Mesenchymal stem cell (in vitro differentiated cells and primary cell): ENCODE measurements around the gene CACNA2D2.
A peak's percentile ranks its signal among the peaks of the same experiment; 100 is the strongest.

Experiments used
- DNase-seq: peaks from one replicate; pipeline ENCODE4 v3.0.0-alpha.2; 2013
- H2AFZ ChIP-seq: one replicate; pipeline ENCODE4 v1.6.1; 2013; ENCODE audit warnings: low read depth, mild to moderate bottlenecking, control low read depth, inconsistent platforms, low read length, moderate library complexity
- H2AK5ac ChIP-seq: 2 replicates; pipeline ENCODE4 v1.6.1; 2013; ENCODE audit warnings: low read length, moderate library complexity, mild to moderate bottlenecking, inconsistent platforms; ENCODE audit not compliant: severe bottlenecking
- H2BK120ac ChIP-seq: one replicate; pipeline ENCODE4 v1.6.1; 2013; ENCODE audit warnings: low read depth, mild to moderate bottlenecking, inconsistent platforms, low read length, moderate library complexity
- H2BK12ac ChIP-seq, 2 experiments: one replicate each; pipeline ENCODE4 v1.6.1; 2013; ENCODE audit warnings: inconsistent platforms in 2 of 2, low read length in 2 of 2, mild to moderate bottlenecking in 2 of 2, moderate library complexity in 2 of 2, control low read depth in 1 of 2
- H2BK15ac ChIP-seq: one replicate; pipeline ENCODE4 v1.6.1; 2013; ENCODE audit warnings: mild to moderate bottlenecking, low read depth, inconsistent platforms; ENCODE audit not compliant: poor library complexity, severe bottlenecking
- H2BK5ac ChIP-seq: 2 replicates; pipeline ENCODE4 v1.6.1; 2013; ENCODE audit warnings: low read depth, mild to moderate bottlenecking, low read length, control low read depth, inconsistent platforms; ENCODE audit not compliant: poor library complexity, severe bottlenecking
- H3K14ac ChIP-seq, 2 experiments: one replicate each; pipeline ENCODE4 v1.6.1; 2013; ENCODE audit warnings: inconsistent platforms in 2 of 2, low read length in 2 of 2, control low read depth in 1 of 2, mild to moderate bottlenecking in 1 of 2, moderate library complexity in 1 of 2
- H3K18ac ChIP-seq, 2 experiments: one replicate each; pipeline ENCODE4 v1.6.1; 2013; ENCODE audit warnings: inconsistent platforms in 2 of 2, low read length in 2 of 2, control low read depth in 1 of 2, low read depth in 1 of 2, mild to moderate bottlenecking in 1 of 2
- H3K23ac ChIP-seq, 2 experiments: one replicate each; pipeline ENCODE4 v1.6.1; 2013; ENCODE audit warnings: inconsistent platforms in 2 of 2, low read length in 2 of 2, mild to moderate bottlenecking in 2 of 2, moderate library complexity in 2 of 2, control low read depth in 1 of 2
- H3K27ac ChIP-seq: 2 replicates; pipeline ENCODE4 v1.5.1; 2013; ENCODE audit warnings: mild to moderate bottlenecking, moderate library complexity, low read length, control low read depth, inconsistent platforms; ENCODE audit not compliant: poor library complexity, severe bottlenecking
- H3K27me3 ChIP-seq, 2 experiments: 2 replicates each; pipeline versions ENCODE4 v1.6.1 to v1.7.0; 2013; ENCODE audit warnings: low read length in 2 of 2, mild to moderate bottlenecking in 2 of 2, moderate library complexity in 2 of 2, control low read depth in 1 of 2, inconsistent platforms in 1 of 2; ENCODE audit not compliant: control insufficient read depth in 1 of 2, insufficient read depth in 1 of 2
- H3K36me3 ChIP-seq, 2 experiments: 2 replicates each; pipeline versions ENCODE4 v1.6.1 to v1.7.0; 2013; ENCODE audit warnings: low read length in 2 of 2, control low read depth in 1 of 2, inconsistent platforms in 1 of 2, low read depth in 1 of 2, mild to moderate bottlenecking in 1 of 2; ENCODE audit not compliant: insufficient read depth in 2 of 2, control insufficient read depth in 1 of 2
- H3K4ac ChIP-seq, 2 experiments: one replicate each; pipeline ENCODE4 v1.6.1; 2013; ENCODE audit warnings: inconsistent platforms in 2 of 2, low read length in 2 of 2, mild to moderate bottlenecking in 2 of 2, moderate library complexity in 2 of 2, control low read depth in 1 of 2, low read depth in 1 of 2
- H3K4me1 ChIP-seq: 2 replicates; pipeline ENCODE4 v1.6.1; 2013; ENCODE audit warnings: low read depth, low read length, control low read depth; ENCODE audit not compliant: control insufficient read depth, insufficient read depth
- H3K4me2 ChIP-seq: 2 replicates; pipeline ENCODE4 v1.6.1; 2013; ENCODE audit warnings: low read length, mild to moderate bottlenecking, inconsistent platforms; ENCODE audit not compliant: poor library complexity, severe bottlenecking
- H3K4me3 ChIP-seq, 2 experiments: 2 replicates each; pipeline versions ENCODE4 v1.5.1 to v1.7.0; 2013; ENCODE audit warnings: low read length in 2 of 2, mild to moderate bottlenecking in 2 of 2, control low read depth in 1 of 2, low read depth in 1 of 2; ENCODE audit not compliant: insufficient read depth in 1 of 2
- H3K79me1 ChIP-seq: replicated peaks from 2 replicates; pipeline ENCODE4 v1.6.1; 2013; ENCODE audit warnings: mild to moderate bottlenecking, control low read depth, low read length, inconsistent platforms; ENCODE audit not compliant: poor library complexity, severe bottlenecking
- H3K9ac ChIP-seq: 2 replicates; pipeline ENCODE4 v1.7.0; 2013; ENCODE audit warnings: mild to moderate bottlenecking, low read length, moderate library complexity
- H3K9me3 ChIP-seq: 2 replicates; pipeline ENCODE4 v1.7.0; 2013; ENCODE audit warnings: mild to moderate bottlenecking, low read length; ENCODE audit not compliant: control insufficient read depth
- H4K8ac ChIP-seq: one replicate; pipeline ENCODE4 v1.6.1; 2013; ENCODE audit warnings: inconsistent platforms, mild to moderate bottlenecking, low read length, moderate library complexity
- H4K91ac ChIP-seq: one replicate; pipeline ENCODE4 v1.6.1; 2013; ENCODE audit warnings: mild to moderate bottlenecking, low read length, inconsistent platforms
- WGBS: methylation state at CpG from one replicate; pipeline ENCODE4 v1.1.7; 2013; ENCODE audit warnings: mixed read lengths; 5-methylcytosine and 5-hydroxymethylcytosine counted together

CACNA2D2 gene

DNA sequence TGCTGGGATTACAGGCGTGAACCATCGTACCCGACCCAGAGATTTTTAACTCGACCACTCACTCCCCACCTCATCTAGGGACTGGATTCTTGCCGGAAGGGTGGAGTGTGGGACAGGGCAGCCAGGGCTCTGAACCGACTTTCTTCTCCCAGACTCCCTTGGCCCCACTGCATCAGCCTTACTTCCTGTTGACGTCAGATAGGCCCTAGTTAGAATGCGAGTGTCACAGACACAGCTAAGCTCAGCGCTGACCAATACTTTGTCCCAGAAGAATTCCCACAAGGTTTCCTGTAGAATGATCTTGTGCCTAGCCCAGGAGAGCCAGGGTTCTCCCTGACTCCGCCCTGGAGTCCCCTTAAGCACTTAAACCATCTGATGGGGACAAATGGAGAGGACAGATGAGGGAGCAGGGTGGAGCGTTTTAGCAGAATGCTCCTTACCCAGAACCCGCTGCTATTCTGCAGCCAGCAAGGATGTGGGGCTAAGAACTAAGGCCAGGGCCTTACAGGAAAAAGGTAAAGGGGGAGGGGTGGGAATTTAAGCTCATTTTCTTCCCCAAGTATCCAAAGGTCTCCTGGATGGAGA is 169.6 kb downstream of the CACNA2D2 start:
- no peak overlapping the region for H3K14ac ChIP-seq
- no peak overlapping the region for H2BK120ac ChIP-seq
- peaks cover 24% of the 10 kb centered on the region for H3K79me1 ChIP-seq
- no peak overlapping the region for H2BK15ac ChIP-seq
- H3K18ac ChIP-seq: no peak overlapping the region
- H4K8ac ChIP-seq: peak overlapping the region; percentile 29
- peak overlapping the region in 1 of 2 experiments; percentile 8 for H3K4ac ChIP-seq
- H3K23ac ChIP-seq: no peak overlapping the region
- peaks cover 33 to 41% of the 10 kb centered on the region in 2 experiments for H3K36me3 ChIP-seq
- DNase-seq: peak; percentile 86
- H3K4me3 ChIP-seq: peak overlapping the region in 1 of 2 experiments; percentile 40
- no peak overlapping the region for H4K91ac ChIP-seq
- peak overlapping the region; percentile 97 for H3K9ac ChIP-seq
- H3K27me3 ChIP-seq: no peaks in the 10 kb centered on the region
- H3K4me2 ChIP-seq: no peak overlapping the region
- 71% methylated on average over 12 of the region's 12 CpGs for WGBS
- H2BK5ac ChIP-seq: no peak overlapping the region
- no peak overlapping the region for H3K27ac ChIP-seq
- no peak overlapping the region for H2BK12ac ChIP-seq
- no peaks in the 10 kb centered on the region for H3K9me3 ChIP-seq
- H3K4me1 ChIP-seq: peaks cover 26% of the 10 kb centered on the region
- no peak overlapping the region for H2AFZ ChIP-seq
- H2AK5ac ChIP-seq: no peak overlapping the region

DNA sequence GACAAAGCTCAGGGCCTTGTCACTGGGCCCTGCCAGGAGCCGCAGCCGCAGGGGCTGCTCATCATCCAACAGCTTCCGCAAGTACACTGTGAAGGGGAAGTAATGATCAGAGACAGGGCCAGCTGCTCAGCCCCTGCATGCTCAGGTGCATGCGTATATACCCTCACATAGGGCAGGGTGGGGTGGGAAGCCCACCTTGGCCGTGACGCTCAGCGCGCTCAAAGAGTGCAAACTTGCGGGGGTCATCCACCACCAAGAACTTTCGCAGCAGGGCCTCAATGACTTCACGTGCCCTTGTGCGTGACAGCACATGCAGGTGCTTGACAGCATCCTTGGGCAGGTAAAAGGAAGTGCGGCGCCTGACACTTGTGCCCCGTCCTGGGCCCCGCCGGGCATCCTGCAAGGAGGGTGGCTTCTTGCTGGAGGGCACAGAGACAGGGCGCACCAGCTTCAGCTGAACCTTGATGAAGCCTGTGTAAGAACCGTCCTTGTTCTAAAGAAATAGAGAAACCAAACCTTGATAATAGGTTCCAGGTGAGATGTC is 172.0 kb downstream of the CACNA2D2 start:
- H4K8ac ChIP-seq: no peak overlapping the region
- H3K27me3 ChIP-seq: no peaks in the 10 kb centered on the region
- no peak overlapping the region for H2BK120ac ChIP-seq
- no peak for DNase-seq
- no peak overlapping the region for H3K4ac ChIP-seq
- no peak overlapping the region for H3K4me3 ChIP-seq
- 96% methylated on average over 19 of the region's 19 CpGs for WGBS
- H2BK15ac ChIP-seq: no peak overlapping the region
- no peak overlapping the region for H2BK5ac ChIP-seq
- no peak overlapping the region for H3K27ac ChIP-seq
- peak overlapping the region; percentile 21 for H4K91ac ChIP-seq
- H3K9me3 ChIP-seq: no peaks in the 10 kb centered on the region
- H2AK5ac ChIP-seq: no peak overlapping the region
- H3K4me2 ChIP-seq: no peak overlapping the region
- H2BK12ac ChIP-seq: no peak overlapping the region
- no peak overlapping the region for H2AFZ ChIP-seq
- H3K9ac ChIP-seq: no peak overlapping the region
- no peak overlapping the region for H3K14ac ChIP-seq
- no peak overlapping the region for H3K18ac ChIP-seq
- no peak overlapping the region for H3K23ac ChIP-seq
- H3K79me1 ChIP-seq: peaks cover 24% of the 10 kb centered on the region
- H3K4me1 ChIP-seq: peaks cover 26% of the 10 kb centered on the region
- peaks cover 33 to 44% of the 10 kb centered on the region in 2 experiments for H3K36me3 ChIP-seq

DNA sequence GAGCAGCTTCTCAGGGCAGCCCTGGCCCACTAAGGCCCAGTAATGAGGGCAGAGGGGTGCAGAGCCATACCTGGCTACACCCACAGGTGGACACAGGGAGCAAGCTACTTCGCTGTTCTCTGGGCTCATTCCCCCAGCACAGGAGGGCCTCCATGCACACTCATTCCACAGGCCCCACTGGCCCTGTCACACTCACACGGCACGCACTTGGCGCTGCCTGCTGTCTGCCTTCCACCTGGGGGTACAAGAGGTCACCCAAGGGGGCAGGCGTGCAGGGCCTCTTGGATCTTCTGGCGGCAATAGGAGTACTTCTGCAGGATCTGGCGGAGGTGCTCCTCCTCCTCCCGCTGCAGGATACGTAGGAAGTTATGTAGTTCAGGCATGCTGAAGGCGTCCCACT is 173.1 kb downstream of the CACNA2D2 start:
- Histone ChIP-seq H2AK5ac (no peak overlapping the region), H2BK120ac (no peak overlapping the region), H3K4me2 (no peak overlapping the region), H3K27me3 (no peaks in the 10 kb centered on the region), H3K79me1 (peaks cover 26% of the 10 kb centered on the region), H2BK12ac (no peak overlapping the region), H4K8ac (no peak overlapping the region), H4K91ac (no peak overlapping the region), H3K4me1 (peaks cover 19% of the 10 kb centered on the region), H2AFZ (no peak overlapping the region), H3K18ac (no peak overlapping the region), H3K36me3 (peaks cover 43 to 55% of the 10 kb centered on the region in 2 experiments), H2BK5ac (no peak overlapping the region), H3K4ac (no peak overlapping the region), H3K27ac (no peak overlapping the region), H3K14ac (no peak overlapping the region), H3K9ac (no peak overlapping the region), H3K23ac (no peak overlapping the region), H2BK15ac (no peak overlapping the region), H3K9me3 (no peaks in the 10 kb centered on the region), H3K4me3 (no peak overlapping the region)
- WGBS: 98% methylated on average over 10 of the region's 10 CpGs
- no peak for DNase-seq

GRCh38 chr3:50327943-50328691 is 175.3 kb downstream of the CACNA2D2 start, which contains the start of gene TUSC2:
Gene TUSC2 (minus strand): TSS chr3:50328223. CDS start chr3:50328099, 124 bp downstream.
- Histone ChIP-seq H3K36me3 (peaks cover 50 to 63% of the 10 kb centered on the region in 2 experiments), H4K8ac (peak within 1 kb of the TSS; percentile 64)
- DNase-seq: peak; percentile 97

More at GRCh38 chr3:50327943-50328691, 175.3 kb downstream of the CACNA2D2 start, which contains the start of gene TUSC2:
- no peak within 1 kb of the TSS for H2BK5ac ChIP-seq
- H3K23ac ChIP-seq: no peak within 1 kb of the TSS
- H3K4me2 ChIP-seq: peak within 1 kb of the TSS; percentile 82
- H2BK120ac ChIP-seq: no peak within 1 kb of the TSS
- peaks cover 13% of the 10 kb centered on the region for H3K4me1 ChIP-seq
- H3K14ac ChIP-seq: peak within 1 kb of the TSS in 1 of 2 experiments; percentile 71
- H3K79me1 ChIP-seq: peaks cover 32% of the 10 kb centered on the region
- 6% methylated on average over 55 of the region's 55 CpGs for WGBS
- H2AFZ ChIP-seq: peak within 1 kb of the TSS; percentile 55
- peak within 1 kb of the TSS; percentile 38 to 70 for H3K4ac ChIP-seq
- no peak within 1 kb of the TSS for H2BK15ac ChIP-seq
- H3K18ac ChIP-seq: no peak within 1 kb of the TSS
- H4K91ac ChIP-seq: no peak within 1 kb of the TSS
- no peak within 1 kb of the TSS for H2AK5ac ChIP-seq
- H3K4me3 ChIP-seq: peak within 1 kb of the TSS; percentile 84 to 94
- H3K9me3 ChIP-seq: no peaks in the 10 kb centered on the region
- H3K9ac ChIP-seq: peak within 1 kb of the TSS; percentile 96
- no peaks in the 10 kb centered on the region for H3K27me3 ChIP-seq
- no peak within 1 kb of the TSS for H2BK12ac ChIP-seq
- peak within 1 kb of the TSS; percentile 80 for H3K27ac ChIP-seq
